GM19452 (cell line): ENCODE data around the gene NHLRC2.

Source experiments
- ATAC-seq: cut with Tn5 transposase; IDR thresholded peaks from one replicate; pipeline ENCODE4 v1.9.1; 2021; ENCODE audit not compliant: unreplicated experiment

The NHLRC2 gene

DNA sequence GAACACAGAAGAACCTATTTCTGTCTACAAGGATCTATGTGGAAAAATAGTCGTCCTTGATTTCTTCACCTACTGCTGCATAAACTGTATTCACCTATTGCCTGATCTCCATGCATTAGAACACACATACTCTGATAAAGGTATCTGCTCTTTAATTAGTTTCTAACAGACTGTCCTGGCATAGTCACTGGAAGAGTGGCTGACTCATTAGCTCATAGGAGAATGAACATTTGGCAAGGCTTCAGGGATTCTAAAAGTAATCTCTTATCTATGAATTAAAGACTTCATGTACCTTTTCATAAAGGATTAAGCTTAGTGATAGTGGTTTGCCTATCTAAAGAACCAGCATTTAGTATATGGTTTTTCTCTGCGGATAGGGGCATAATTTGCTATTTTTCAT, 4.1 kb downstream of the NHLRC2 start:
- no peak for ATAC-seq

DNA sequence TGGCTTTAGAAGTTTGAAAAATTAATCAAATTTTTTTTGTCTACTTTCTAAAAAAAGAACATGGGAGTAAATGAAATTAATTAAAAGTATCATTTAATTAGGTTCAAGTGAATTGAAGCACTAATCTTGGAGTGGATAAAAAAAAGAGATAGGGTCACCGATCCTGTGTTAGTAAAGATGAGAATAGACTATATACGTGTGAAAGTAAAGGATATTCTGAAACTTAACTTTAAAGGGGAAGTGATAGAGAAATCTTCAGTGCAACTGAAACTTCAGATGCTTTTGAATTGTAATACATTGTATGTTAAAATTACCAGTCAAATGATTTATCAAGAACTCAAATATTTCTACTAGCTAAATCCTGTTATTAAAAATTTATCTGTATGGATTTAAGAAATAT, 4.8 kb downstream of the NHLRC2 start:
- peak; percentile 42 for ATAC-seq

DNA sequence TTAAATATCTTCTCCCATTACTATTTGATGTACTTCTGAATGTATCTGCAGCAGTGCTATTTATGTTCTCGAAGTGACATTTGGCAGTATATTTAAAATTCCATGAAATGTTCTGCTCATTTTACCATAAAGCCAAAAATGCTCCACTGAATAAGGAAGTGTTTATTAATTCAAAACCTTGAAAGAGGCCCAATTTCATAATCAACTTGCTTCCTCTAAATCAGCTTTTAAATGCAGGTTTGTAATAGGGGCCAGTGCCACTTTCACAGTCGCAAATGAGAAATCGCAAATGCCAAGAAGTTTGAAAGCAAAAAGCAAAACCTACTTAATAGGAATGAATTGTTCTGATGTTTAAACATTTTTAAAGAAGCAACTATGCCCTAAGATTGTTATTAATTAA, 11.4 kb downstream of the NHLRC2 start:
- ATAC-seq: no peak

DNA sequence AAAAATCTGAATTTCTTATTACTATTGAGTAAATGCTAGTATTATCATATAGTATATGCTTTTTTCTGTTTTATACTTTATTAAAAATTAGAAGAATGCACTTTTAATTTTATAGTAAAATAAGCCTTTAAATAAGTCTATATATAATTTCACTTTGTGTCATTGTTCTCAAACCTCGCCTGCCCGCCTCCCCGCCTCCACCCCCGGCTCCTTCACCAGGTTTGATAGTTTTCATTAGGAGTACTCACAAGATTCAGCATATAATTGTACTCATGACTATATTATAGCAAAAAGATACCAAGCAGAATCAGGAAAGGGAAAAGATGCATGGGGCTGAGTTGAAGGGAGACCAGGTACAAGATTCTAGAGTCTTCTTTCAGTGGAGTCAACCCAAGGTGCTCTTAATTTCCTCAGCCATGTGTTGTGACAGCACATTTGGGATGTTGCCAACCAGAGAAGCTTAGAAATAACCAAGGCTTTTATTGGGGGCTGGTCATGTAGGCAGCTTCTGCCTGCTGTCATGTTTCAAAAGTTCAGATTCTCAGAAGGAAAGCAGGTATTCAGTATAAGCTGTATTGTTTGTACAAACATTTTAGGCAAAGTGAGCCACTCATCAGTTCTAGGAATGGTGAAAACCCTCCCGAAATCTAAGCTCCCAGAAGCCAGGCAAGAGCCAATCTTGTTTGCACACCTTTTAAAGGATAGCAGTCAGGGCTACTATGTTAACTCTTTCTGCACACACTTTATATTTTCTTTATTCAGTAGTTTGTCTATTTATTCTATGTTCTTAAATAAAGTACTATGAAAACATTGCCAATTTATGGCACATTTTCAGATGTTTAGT, 12.3 kb downstream of the NHLRC2 start:
- ATAC-seq: no peak

DNA sequence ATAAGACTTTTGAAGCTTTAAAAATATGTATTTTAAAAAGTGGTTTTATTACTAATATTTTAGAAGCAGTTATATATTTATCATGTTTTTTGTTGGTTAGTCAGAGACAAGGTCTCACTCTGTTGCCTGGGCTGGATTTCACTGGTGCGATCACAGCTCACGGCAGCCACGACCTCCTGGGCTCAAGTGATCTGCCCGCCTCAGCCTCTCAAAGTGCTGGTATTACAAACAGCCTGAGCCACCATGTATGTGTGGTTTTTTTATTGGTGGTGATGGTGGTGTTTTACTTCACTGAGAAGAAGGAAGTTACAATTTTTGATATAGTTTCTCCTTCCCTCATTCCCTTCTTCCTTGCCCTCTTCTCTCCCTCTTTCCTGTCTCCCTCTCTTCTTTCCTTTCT, 13.4 kb downstream of the NHLRC2 start:
- no peak for ATAC-seq

DNA sequence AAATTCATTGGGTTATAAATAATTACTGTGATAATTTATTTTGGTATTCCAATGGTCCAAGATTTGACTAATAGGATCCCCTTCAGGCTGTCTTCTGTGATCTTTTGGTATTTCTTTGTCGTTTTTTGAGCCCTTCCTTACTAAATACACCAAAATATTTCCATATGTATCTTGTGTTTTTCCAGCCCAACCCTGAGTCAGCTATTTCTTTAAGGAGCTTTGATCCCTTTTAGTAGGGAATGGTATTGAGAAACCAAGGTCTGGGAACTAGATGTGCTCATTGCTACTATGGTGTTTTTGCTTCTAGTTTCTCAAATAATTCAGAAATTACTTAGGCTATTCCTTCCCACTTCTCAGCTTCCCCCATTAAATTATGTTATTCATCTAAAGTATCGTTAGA, 15.3 kb downstream of the NHLRC2 start:
- no peak for ATAC-seq

DNA sequence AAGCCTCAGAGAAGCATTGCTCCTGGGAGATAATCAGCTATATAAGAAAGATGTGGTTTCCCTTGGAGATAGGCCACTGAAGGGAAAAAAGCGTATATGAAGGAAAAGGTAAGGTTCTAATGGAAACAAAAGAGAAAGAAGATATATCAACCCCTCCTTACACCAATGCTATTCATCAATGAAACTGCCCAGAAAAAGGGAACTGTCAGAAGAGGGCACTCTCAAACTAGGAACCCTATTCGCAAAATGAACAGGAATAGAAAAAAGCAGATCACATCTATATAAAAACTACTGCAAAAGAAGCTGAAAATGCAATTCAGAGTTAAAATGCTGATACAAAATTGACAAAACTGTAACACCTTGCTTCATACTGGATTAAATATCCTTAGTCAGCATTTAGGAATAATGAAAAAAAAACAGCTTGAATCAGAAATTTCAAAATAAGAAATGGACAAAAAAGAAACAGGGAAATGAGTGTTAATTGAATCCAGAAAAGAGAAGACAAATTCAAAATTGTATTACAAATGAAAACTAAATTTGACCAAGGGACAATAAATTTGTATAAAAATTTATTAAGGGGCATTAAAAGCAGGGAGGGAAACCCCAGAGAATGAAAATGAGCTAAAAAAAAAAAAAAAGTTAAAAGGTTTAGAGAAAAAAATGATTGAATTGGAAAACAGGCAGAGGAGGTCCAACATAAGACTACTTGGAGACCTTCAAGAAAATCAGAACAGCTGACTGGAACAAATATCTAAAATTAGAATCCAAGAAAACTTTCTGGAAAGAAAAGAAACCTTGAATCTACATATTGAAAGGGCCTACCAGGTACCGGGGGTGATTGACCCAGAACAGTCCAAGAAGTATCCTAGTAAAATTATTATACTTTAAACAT, 17.9 kb downstream of the NHLRC2 start:
- no peak for ATAC-seq

DNA sequence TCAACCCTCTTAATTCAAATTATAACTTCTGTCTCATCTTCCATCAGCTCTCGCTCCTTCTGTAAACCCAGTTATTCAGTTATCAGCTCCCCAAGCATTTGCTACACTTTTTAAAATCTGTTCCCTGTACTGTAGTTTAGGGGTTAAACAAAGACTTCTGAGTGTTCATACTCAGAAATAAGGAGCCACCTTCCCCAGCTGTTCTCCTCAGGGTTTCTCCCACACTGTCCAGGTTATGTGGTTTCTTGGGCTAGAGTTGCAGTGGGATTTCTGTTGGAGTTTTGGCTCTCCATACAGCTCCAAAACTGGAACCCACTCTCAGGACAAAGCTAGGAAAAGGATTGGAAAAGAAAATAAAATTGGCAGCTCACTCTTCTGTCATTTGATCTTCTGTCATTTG, 20.8 kb downstream of the NHLRC2 start:
- ATAC-seq: no peak

DNA sequence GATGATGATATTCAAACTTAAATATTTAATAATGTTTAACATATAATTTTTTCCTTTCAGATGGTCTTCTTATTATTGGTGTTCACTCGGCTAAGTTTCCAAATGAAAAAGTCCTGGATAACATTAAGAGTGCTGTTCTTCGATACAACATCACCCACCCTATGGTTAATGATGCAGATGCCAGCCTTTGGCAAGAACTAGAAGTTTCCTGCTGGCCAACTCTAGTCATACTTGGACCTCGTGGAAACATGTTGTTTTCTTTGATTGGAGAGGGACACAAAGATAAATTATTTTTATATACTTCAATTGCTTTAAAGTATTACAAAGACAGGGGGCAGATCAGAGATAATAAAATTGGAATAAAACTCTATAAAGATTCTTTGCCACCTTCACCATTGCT, 22.0 kb downstream of the NHLRC2 start:
- ATAC-seq: no peak

DNA sequence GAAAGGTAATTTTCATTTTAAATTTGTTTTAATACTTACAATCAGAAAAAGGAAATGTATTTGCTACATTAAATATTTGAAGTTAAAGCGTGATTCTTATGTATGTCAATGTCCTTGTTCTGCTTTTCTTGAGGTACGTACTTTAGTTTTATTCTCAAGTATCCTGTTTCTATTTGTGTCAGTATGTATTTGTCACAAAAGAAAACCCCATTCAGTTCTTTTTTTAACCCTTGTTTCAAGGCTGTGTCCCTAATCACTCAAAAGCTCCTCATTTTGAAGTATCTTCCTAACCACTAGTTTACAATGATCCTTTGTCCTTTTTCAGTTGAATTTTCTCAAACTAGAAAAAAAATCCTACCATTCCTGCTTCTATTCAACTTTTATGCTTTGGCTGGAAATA, 25.2 kb downstream of the NHLRC2 start:
- ATAC-seq: peak; percentile 76

DNA sequence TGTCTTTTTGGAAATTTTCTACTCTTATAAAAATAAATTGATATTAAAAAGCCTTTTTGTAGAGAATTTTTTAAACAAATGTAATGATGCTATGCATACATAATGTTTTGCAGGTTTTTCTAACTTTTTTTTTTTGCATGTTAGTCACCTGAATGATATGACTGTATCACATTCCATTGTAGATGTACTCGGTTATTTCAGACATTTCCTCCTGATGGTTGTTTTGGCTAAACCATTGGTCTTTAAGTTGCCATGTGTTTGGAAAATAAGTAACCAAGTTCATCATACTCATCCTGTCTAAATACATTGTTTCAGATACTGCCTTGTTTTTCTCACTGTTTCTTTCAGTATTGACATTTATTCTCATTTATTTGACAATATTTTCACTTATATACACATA, 25.8 kb downstream of the NHLRC2 start:
- no peak for ATAC-seq

DNA sequence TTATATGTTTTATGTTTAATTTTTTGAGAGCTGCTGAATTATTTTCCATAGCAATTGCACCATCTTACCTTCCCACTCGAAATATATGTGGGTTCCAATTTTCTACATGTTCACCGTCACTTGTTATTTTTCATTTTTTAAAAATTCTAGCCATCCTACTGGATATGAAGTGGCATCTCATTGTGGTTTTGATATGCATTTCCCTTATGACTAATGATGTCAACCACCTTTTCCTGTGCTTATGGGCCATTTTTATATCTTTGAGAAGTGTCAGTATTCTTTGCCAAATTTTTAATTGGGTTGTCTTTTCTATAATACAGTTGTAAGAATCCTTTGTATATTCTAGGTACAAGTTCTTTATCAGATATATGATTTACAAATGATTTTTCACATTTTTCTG, 27.8 kb downstream of the NHLRC2 start:
- ATAC-seq: no peak

DNA sequence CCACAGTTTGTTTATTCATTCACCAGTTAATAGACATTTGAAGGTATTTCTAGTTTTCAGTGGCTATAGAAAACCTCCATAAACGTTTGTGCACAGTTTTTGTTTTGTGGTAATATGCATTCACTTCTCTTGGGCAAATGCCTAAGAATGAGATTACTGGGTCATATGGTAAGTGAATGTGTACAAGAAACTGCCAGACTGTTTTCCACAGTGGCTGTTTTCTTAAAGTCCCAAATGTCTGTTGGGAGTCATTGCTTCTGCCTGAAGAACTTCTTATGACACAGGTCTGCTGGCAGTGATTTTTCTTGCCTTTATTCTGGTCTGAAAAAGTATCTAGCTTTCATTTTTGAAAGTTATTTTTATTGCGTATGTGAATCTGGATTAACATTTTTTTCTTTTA, 35.5 kb downstream of the NHLRC2 start:
- ATAC-seq: no peak

DNA sequence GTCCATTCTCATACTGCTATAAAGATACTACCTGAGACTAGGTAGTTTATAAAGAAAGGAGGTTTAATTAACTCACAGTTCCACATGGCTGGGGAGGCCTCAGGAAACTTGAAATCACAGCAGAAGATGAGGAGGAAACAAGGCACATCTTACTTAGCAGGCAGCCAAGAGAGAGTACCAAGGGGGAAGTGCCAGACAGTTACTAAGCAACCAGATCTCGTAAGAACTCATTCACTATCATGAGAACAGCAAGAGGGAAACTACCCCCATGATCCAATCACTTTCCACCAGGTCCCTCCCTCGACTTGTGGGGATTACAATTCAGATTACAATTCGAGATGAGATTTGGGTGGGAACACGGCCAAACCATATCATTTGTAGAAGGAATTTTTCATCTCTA, 36.3 kb downstream of the NHLRC2 start:
- ATAC-seq: no peak

DNA sequence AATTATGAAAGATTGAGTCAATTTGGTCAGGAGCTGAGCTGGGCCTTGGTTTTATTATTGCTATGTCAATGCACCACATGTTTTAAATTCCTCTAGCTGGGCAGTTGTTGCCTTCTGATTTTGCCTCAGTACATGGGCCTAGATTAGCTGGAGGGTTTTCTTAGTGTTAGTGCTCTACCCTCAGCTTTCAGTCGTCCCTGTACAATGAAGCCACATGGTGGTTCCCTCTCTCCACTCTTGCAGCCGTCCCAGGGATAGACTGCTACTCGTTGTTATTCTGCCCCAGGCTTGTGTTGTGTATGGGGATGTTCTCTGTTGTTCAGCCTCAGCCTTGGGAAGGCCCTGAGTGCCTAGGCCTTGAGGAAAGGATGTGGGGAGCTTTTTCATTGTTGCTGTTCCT, 37.0 kb downstream of the NHLRC2 start:
- no peak for ATAC-seq

DNA sequence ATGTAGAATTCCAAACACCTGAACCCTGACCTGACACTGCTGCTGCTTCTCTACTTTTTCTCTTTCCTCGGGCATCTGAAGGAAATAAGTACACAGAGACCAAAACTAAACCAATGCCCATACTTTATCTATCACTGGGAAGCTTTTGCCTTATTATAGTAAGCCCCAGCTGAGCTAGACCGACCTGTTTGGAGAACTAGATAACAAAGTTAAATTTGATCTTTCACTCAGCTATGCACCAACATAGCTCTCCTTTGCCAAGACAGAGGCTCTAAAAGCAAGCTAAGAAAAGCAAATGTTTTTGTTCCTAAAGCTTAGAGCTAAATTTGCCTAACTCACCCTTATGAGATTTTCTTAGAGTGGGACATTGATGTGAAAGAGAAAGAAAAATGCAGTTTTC, 39.1 kb downstream of the NHLRC2 start:
- ATAC-seq: no peak

DNA sequence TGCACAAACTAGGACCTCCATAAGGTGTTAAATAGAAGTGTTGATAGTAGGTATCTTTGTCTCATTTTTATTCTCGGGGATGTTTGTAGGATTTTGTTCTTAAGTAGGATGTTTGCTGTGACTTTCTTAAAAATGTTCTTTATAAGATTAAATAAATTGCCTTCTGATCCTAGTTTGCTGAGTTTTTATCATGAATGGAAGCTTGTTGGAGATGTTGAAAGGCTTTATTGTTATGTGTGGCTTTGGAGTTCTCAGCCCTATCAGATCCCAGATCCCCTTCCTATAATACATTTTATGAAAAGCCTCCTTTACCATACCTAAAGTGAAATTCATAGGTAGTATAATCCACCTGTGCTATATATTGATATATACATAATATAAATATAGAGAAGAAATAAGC, 40.1 kb downstream of the NHLRC2 start:
- no peak for ATAC-seq

DNA sequence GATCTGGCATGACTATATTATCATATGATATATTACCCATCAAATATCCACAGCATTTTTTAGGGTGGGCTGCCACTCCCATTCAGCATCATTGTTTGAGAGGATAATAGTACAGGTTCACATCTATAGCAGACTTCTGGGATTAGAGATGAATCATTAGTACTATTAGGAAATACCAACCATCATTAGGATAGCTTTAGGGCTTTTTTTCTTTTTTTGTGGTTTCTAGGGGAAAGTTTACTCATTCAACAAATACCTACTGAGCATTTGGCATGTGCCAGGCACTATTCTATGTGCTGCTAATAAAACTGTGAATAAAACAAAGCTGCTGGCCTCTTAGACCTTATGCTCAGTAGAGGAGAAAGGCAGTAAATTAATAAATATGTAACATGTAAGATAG, 40.6 kb downstream of the NHLRC2 start:
- ATAC-seq: no peak

DNA sequence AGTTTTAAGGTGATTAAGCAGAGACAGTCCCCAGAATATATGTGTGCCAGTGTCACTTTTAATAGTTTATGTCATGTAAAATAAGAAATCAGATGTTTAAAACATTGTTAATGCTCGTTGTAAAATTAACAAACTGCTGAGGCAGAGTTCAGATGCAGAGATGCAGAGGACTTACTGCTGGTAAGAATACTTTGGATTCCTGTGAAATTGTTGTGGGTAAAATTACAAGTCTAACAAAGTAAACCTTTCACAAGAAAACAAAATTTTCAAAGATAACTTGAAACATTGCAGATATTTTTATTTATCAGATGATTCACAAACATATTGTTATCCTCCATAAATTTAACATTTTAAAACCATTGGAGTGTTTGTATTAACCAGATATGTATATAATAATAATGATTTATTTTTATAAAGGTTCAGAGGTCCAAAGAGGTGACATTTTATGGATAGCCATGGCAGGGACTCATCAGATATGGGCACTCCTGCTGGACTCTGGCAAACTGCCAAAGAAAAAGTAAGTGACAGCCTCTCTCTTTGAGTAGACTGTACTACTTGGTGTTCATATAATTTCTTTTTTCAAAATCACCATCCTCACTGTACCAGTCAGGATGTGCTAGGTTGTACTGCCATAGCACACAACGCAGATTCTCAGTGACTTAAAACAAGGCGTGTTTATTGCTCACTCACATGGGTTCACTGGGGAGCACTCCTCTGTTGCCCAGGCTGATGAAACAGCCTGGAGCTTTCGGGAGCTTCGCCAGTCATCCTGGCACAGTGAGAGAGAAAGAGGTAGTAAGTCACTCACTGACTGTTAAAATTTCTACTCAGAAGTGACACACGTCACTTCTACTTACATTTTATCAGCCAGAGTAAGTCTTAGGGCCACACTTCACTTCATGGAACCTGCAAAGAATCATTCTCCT, 43.5 kb downstream of the NHLRC2 start:
- ATAC-seq: no peak

DNA sequence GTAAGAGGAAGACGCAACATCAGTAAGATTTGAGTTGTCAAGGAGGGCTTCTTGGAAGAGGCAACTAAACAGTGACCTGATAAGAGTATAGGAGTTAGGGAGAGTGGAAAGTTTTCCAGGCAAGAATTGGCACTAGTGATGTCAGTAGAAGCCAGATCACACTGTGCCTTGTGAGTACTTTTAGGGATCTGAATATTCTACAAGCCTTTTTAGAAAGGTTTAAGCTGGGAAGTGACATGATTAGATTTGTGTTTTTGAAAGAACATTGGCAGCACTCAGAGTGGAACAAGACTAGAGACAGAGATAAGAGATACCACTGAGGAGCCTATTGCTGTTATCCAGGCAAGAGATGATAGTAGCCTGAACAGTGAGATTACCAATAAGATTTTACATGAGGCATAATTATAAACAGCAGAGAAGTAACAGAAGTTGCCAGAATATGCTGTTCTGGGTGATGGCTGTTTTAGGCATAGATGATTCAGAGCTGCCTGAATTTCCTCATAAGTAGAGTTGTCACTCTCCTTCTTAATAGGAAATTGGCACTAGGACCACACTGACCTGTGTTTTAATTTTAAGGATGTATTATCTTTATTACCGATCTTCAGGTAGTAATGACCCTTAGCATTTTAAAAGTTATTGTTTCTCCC, 45.6 kb downstream of the NHLRC2 start:
- ATAC-seq: no peak

DNA sequence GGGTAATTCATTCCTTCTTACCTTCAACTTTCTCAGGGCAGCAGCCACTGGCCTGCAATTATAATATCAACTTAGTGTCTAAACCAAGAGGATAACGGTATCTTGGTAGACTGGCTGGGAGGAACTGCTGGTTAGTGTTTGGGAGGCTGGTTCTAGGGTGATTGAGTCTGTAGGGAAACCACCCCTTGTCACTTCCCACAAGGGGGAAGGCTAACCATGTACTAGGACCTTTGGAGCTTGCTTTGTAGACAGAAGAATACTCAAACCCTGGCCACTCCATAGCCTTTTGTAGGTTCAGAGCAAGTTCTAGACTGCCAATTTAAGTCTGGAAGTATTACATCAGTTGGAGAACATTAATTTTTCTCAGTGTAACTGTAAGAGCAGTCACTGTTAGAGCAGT, 51.3 kb downstream of the NHLRC2 start:
- ATAC-seq: no peak
